Measurements from ENCODE around the gene SMC2. TPM values are rescaled to one million over a fixed set of nuclear protein-coding genes. Genes with fewer than 3 reads are reported as not detected.

Gene SMC2
- total and polyA plus RNA-seq, 11 donors: 1.9 to 22.9 (median 14.8) TPM

- DNase-seq: no peak
- Histone ChIP-seq H3K27me3 (no peaks in the 10 kb centered on the region), H3K4me1 (peaks cover 0 to 11% (median 0%) of the 10 kb centered on the region in 12 donors), H3K9me3 (no peaks in the 10 kb centered on the region), H3K27ac (peak overlapping the region in 4 of 12 donors; percentile 7 to 58 (median 35)), H3K36me3 (no peaks in the 10 kb centered on the region), H3K4me3 (no peak overlapping the region)
- peak; percentile 44 to 71 (median 58) for ATAC-seq
- WGBS, 4 donors: 29 to 42% (median 35%) methylated on average over 3 of the region's 3 CpGs
- intact Hi-C loops (cut with DNase I): no loop called here
- TF ChIP-seq CTCF (IDR thresholded peaks at IDR 0.05): no peak
- TF ChIP-seq POLR2A (IDR thresholded peaks at IDR 0.05): no peak
Measured at GRCh38 chr9:104073098-104073769, 20.9 kb upstream of the SMC2 start.

- Histone ChIP-seq H3K27ac (peak overlapping the region in 5 of 12 donors; percentile 4 to 58 (median 24)), H3K9me3 (no peaks in the 10 kb centered on the region), H3K36me3 (no peaks in the 10 kb centered on the region), H3K4me1 (peaks cover 0 to 11% (median 0%) of the 10 kb centered on the region in 12 donors), H3K4me3 (no peak overlapping the region), H3K27me3 (no peaks in the 10 kb centered on the region)
- 74 to 87% (median 80%) methylated on average over 3 of the region's 3 CpGs for WGBS, 4 donors
- TF ChIP-seq CTCF (IDR thresholded peaks at IDR 0.05): no peak
- TF ChIP-seq POLR2A (IDR thresholded peaks at IDR 0.05): no peak
- ATAC-seq (peak; percentile 25 to 73 (median 58)), DNase-seq (no peak)
- intact Hi-C loops (cut with DNase I): no loop called here
Measured at GRCh38 chr9:104073770-104074133, 20.4 kb upstream of the SMC2 start.

DNA sequence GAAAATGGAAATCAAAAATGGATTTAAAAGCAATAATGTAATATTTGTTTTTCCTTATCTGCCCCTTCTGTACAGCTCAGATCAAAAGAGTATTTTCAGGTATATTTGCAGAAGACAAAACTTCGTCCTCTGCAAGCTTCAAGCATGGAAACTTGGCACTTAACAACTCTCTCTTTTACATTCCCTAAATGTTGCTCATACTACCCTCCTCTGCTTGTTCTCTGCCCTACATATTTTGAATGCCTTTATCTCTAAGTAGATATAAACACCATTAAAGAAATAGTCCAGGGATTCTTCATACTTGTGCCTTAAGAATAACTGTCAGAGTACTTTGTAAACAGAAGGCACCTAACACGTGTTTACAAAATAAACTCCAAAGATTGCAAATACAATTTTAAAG is 19.2 kb upstream of the SMC2 start:
- Histone ChIP-seq H3K4me3 (no peak overlapping the region), H3K27me3 (no peaks in the 10 kb centered on the region), H3K4me1 (peaks cover 0 to 11% (median 0%) of the 10 kb centered on the region in 12 donors), H3K36me3 (no peaks in the 10 kb centered on the region), H3K27ac (peak overlapping the region in 3 of 12 donors; percentile 0 to 57 (median 28)), H3K9me3 (peaks cover 0 to 3% (median 0%) of the 10 kb centered on the region in 12 donors)
- TF ChIP-seq CTCF (IDR thresholded peaks at IDR 0.05) (no peak), POLR2A (IDR thresholded peaks at IDR 0.05) (no peak)
- ATAC-seq: peak; percentile 75 to 88 (median 80)
- WGBS, 4 donors: 27 to 37% (median 34%) methylated on average over 2 of the region's 2 CpGs
- intact Hi-C loops (cut with DNase I): no loop called here
- no peak for DNase-seq

- ATAC-seq (no peak), DNase-seq (no peak)
- Histone ChIP-seq H3K4me1 (peaks cover 0 to 11% (median 0%) of the 10 kb centered on the region in 12 donors), H3K27ac (peak overlapping the region in 1 of 12 donors; percentile 21), H3K9me3 (peaks cover 0 to 11% (median under 1%) of the 10 kb centered on the region in 12 donors), H3K27me3 (no peaks in the 10 kb centered on the region), H3K4me3 (no peak overlapping the region), H3K36me3 (no peaks in the 10 kb centered on the region)
- 42 to 90% (median 76%) methylated on average over 2 of the region's 2 CpGs for WGBS, 4 donors
- intact Hi-C loops (cut with DNase I): no loop called here
- no peak for TF ChIP-seq POLR2A (IDR thresholded peaks at IDR 0.05)
- TF ChIP-seq CTCF (IDR thresholded peaks at IDR 0.05): no peak
Measured at GRCh38 chr9:104075801-104076753, 18.0 kb upstream of the SMC2 start.

Measured in heart left ventricle (tissue), 16 donors.